ENCODE results near the gene KLHL24.

DNA sequence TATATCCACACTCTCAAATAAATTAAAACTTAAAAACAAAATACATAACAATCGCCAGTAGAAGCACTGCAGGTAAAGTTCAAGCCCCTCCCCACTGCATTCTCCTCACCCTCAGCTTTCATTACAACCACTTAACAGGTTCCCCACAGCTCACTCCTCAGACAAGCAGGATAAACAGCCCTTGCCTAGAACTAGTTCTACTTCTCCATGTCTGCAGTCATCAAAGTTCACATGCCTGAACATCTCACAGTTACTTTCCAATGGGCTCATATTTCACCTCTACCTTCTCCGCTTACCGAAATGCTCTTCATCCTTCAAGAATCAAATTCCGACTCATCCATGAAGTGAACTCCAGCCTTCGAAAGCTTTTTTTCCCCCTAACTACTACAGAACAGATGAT lies 66.3 kb downstream of the KLHL24 start:
- TF ChIP-seq, protein P1, sequence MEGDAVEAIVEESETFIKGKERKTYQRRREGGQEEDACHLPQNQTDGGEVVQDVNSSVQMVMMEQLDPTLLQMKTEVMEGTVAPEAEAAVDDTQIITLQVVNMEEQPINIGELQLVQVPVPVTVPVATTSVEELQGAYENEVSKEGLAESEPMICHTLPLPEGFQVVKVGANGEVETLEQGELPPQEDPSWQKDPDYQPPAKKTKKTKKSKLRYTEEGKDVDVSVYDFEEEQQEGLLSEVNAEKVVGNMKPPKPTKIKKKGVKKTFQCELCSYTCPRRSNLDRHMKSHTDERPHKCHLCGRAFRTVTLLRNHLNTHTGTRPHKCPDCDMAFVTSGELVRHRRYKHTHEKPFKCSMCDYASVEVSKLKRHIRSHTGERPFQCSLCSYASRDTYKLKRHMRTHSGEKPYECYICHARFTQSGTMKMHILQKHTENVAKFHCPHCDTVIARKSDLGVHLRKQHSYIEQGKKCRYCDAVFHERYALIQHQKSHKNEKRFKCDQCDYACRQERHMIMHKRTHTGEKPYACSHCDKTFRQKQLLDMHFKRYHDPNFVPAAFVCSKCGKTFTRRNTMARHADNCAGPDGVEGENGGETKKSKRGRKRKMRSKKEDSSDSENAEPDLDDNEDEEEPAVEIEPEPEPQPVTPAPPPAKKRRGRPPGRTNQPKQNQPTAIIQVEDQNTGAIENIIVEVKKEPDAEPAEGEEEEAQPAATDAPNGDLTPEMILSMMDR (IDR thresholded peaks at IDR 0.05), result no peak
- no peak for TF ChIP-seq POLR2A (IDR thresholded peaks at IDR 0.05)
